Measurements from ENCODE around the gene VWC2.

VWC2 gene

DNA sequence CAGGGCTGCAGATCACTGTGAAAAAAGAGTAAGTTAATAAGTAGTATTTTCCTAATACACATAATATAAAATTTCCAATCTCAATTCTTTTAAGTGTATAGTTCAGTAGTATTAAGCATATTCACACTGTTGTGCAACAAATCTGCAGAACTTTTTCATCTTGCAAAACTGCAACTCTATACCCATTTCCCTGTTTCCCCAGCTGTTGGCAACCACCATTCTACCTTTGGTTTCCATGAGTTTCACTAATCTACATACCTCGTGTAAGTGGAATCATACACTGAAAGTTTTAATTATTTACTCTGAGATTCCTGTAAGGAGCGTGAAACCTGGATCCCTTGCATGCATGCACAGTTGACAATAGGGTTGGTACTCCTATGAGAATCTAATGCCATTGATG is 164.2 kb downstream of the VWC2 start:
- DNase-seq (ENCODE audit: low read depth in 2 of 2): no peak
